Astrocyte of the spinal cord (primary cell): Measurements from ENCODE around the gene TTLL13.

Source experiments
- DNase-seq: peaks from one replicate; pipeline ENCODE4 v3.0.0; 2011; ENCODE audit warnings: low read depth, low spot score
- H3K4me3 ChIP-seq: 2 replicates; pipeline ENCODE4 v1.5.1; 2011; ENCODE audit warnings: low read depth, mild to moderate bottlenecking, low read length, moderate library complexity
- in situ Hi-C: cut with HindIII; loops from 2 replicates; pipeline ENCODE4 v1.10.0; 2017; ENCODE audit warnings: low sequenced_read_pairs
- TF ChIP-seq, protein P1 (sequence below): IDR thresholded peaks from 2 replicates; pipeline ENCODE4 v1.5.1; 2012; ENCODE audit warnings: low read depth, mild to moderate bottlenecking, low read length, inconsistent platforms

TTLL13 gene

DNA sequence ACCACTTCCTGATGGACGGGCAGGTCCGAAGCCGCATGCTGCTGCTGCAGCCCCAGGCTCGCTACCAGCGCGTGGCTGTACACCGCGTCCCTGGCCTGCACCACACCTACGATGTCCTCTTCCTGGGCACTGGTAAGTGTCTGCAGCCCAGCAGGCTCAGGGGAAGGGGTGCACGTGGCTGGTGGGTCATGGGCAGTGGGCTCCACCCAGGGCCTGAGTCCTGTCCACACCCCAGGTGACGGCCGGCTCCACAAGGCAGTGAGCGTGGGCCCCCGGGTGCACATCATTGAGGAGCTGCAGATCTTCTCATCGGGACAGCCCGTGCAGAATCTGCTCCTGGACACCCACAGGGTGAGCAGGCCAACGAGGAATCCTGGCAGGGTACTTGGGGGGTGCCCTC, 24.3 kb upstream of the TTLL13 start:
- in situ Hi-C loops = no loop called here
- TF ChIP-seq, protein P1, sequence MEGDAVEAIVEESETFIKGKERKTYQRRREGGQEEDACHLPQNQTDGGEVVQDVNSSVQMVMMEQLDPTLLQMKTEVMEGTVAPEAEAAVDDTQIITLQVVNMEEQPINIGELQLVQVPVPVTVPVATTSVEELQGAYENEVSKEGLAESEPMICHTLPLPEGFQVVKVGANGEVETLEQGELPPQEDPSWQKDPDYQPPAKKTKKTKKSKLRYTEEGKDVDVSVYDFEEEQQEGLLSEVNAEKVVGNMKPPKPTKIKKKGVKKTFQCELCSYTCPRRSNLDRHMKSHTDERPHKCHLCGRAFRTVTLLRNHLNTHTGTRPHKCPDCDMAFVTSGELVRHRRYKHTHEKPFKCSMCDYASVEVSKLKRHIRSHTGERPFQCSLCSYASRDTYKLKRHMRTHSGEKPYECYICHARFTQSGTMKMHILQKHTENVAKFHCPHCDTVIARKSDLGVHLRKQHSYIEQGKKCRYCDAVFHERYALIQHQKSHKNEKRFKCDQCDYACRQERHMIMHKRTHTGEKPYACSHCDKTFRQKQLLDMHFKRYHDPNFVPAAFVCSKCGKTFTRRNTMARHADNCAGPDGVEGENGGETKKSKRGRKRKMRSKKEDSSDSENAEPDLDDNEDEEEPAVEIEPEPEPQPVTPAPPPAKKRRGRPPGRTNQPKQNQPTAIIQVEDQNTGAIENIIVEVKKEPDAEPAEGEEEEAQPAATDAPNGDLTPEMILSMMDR = no peak
- no peak overlapping the region for H3K4me3 ChIP-seq
- DNase-seq = no peak

DNA sequence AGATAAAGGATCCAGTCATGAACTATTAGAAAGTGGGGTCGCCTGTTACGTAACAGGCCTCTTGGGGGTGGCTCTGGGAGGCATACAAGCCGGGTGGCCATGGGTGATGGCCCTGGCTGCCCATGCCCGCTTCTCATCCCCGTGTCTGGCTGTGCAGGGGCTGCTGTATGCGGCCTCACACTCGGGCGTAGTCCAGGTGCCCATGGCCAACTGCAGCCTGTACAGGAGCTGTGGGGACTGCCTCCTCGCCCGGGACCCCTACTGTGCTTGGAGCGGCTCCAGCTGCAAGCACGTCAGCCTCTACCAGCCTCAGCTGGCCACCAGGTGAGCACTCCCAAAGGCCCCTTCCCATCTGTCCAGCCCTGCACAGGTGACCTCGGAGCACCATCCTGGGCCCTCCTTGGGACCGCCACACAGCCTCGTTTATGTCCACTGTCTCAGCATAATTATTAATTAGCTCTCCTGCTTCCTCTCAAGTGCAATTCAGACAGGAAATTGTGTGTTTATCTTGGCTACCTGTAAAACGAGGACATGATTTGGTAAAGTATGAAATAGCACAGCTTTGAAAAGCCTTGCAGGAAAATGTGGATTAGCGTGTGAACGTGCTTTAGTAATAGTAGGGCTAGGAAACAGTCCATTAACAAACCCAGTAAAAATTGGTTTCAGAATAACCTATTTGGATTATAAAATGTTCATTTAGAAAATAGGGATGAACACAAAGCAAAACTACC, 23.7 kb upstream of the TTLL13 start:
- DNase-seq = no peak
- H3K4me3 ChIP-seq = no peak overlapping the region
- TF ChIP-seq, protein P1 = no peak
- in situ Hi-C loops = no loop called here

DNA sequence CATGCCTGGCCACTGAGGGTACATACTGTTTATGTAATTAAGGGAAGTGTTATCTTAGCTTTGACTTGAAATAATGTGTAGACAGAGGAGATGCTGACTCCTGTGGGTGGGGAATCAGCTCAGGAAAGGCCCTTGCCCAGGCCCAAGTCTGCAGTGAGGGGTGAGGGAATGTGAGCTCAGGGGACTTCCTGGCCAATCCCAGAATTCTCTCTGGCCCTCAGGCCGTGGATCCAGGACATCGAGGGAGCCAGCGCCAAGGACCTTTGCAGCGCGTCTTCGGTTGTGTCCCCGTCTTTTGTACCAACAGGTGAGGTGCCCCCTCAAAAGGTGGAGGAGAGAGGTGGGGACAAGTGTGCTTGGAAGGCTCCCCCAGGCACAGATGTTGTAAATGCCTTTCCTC, 22.0 kb upstream of the TTLL13 start:
- H3K4me3 ChIP-seq = no peak overlapping the region
- DNase-seq = no peak
- TF ChIP-seq, protein P1 = no peak
- in situ Hi-C loops = no loop called here

DNA sequence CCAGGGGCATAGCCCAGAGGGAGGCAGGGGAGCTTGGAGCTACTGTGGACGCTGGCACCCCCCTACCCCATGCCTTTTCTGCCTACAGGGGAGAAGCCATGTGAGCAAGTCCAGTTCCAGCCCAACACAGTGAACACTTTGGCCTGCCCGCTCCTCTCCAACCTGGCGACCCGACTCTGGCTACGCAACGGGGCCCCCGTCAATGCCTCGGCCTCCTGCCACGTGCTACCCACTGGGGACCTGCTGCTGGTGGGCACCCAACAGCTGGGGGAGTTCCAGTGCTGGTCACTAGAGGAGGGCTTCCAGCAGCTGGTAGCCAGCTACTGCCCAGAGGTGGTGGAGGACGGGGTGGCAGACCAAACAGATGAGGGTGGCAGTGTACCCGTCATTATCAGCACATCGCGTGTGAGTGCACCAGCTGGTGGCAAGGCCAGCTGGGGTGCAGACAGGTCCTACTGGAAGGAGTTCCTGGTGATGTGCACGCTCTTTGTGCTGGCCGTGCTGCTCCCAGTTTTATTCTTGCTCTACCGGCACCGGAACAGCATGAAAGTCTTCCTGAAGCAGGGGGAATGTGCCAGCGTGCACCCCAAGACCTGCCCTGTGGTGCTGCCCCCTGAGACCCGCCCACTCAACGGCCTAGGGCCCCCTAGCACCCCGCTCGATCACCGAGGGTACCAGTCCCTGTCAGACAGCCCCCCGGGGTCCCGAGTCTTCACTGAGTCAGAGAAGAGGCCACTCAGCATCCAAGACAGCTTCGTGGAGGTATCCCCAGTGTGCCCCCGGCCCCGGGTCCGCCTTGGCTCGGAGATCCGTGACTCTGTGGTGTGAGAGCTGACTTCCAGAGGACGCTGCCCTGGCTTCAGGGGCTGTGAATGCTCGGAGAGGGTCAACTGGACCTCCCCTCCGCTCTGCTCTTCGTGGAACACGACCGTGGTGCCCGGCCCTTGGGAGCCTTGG, 21.3 kb upstream of the TTLL13 start:
- TF ChIP-seq, protein P1 = no peak
- in situ Hi-C loops = no loop called here
- no peak for DNase-seq
- H3K4me3 ChIP-seq = no peak overlapping the region

DNA sequence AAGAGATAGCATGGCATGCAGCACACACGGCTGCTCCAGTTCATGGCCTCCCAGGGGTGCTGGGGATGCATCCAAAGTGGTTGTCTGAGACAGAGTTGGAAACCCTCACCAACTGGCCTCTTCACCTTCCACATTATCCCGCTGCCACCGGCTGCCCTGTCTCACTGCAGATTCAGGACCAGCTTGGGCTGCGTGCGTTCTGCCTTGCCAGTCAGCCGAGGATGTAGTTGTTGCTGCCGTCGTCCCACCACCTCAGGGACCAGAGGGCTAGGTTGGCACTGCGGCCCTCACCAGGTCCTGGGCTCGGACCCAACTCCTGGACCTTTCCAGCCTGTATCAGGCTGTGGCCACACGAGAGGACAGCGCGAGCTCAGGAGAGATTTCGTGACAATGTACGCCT, 20.4 kb upstream of the TTLL13 start:
- TF ChIP-seq, protein P1 = no peak
- H3K4me3 ChIP-seq = no peak overlapping the region
- DNase-seq = no peak
- in situ Hi-C loops = no loop called here

DNA sequence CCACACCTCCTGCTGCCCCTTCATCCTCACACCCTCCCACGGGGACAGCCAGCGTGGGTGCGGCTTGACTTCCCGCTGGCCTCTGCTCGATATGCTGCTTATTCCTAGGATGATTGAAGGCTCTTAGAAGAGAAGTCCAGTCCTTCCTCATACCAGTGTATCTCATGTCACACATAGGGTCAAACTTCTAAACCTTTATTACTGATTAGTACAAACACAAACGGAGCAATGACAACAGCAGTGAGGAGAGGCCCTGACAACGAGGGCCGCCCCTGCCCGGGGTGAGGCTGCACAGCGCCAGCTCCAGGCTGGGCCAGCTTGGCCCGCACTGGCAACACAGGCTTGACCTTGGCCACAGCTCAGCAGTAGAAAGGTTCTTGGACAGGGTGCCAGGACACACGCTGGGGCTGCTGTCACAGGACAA, 19.3 kb upstream of the TTLL13 start:
- DNase-seq = no peak
- in situ Hi-C loops = no loop called here

More for the DNA sequence above, 19.3 kb upstream of the TTLL13 start:
- H3K4me3 ChIP-seq = no peak overlapping the region
- TF ChIP-seq, protein P1 = no peak
